HG02763 (cell line): ENCODE measurements around the gene PGAP2.
"Not testable (repeated sequence)": the region's sequence is repeated elsewhere in the genome, so short reads cannot be mapped to it uniquely, and the experiment has no call there.

Experiments
- ATAC-seq: cut with Tn5 transposase; IDR thresholded peaks from one replicate; pipeline ENCODE4 v1.9.1; 2021; ENCODE audit warnings: mild to moderate bottlenecking, moderate library complexity; ENCODE audit not compliant: unreplicated experiment

PGAP2 gene

DNA sequence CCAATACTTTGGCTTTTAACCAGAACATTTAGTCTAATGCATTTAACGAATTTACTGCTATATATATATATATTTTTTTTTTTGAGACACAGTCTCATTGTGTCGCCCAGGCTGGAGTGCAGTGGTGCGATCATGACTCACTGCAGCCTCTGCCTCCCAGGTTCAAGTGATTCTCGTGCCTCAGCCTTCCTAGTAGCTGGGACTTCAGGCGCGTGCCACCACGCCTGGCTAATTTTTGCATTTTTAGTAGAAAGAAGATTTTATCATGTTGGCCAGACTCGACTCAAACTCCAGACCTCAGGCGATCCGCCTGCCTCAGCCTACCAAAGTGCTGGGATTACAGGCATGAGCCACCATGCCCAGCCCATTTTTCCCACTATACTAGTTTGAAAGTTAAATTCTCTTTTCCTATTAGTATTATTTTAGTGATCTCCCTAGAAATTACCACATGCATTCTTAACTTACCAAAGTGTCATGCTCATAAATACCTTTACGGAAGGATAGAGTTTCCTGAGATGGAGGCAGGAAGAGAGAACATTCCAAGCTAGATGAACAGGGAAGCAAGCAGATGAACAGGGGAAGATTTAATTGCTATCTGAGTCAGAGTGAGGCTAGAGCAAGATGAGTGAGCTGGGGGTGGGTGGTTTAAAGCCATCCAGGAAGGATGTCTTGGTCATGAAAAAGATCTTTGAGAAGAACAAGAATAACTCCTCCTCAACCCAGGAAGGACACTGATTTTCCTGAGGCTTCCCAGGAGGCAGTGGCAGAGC is 4.4 kb upstream of the PGAP2 start:
- ATAC-seq, result no peak

GRCh38 chr11:3808861-3809623 is 682 bp downstream of the PGAP2 start:
- no peak for ATAC-seq

DNA sequence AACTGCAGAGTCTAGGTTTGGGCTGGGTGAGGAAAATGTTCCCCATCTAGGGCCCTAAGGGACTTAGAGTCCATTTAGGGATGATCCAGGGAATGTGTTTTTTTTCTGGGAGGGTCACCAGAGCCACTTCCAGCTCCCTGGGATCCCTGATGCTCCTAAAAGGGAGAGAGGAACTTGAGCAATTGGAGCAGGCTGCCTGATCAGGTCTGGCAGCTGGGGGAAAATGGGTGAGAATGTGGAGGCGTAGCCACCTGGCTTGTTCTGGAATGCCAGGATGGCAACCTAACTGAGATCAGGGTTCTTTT is 1.2 kb downstream of the PGAP2 start:
- no peak for ATAC-seq

- no peak for ATAC-seq
Observed at GRCh38 chr11:3810446-3810845, 2.1 kb downstream of the PGAP2 start.

DNA sequence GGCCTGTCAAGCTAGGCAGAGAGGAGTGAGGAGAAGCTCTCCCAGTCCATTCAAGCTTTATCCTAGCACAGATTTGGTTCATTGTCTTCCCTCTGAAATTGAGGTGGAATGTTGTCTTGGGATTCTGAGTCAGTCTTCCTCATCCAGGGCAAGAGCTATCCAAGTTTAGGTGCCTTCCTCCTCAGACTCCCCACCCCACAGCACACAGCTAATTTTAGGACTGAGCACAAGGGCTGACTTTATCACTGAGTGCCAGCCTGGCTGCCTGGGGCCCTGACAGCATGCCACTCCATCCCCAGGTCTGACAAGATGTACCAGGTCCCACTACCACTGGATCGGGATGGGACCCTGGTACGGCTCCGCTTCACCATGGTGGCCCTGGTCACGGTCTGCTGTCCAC is 2.6 kb downstream of the PGAP2 start:
- ATAC-seq, result no peak

- not testable (repeated sequence) for ATAC-seq
Observed at GRCh38 chr11:3814832-3815231, 6.5 kb downstream of the PGAP2 start.

- ATAC-seq, result no peak
Observed at GRCh38 chr11:3815845-3816244, 7.5 kb downstream of the PGAP2 start.

DNA sequence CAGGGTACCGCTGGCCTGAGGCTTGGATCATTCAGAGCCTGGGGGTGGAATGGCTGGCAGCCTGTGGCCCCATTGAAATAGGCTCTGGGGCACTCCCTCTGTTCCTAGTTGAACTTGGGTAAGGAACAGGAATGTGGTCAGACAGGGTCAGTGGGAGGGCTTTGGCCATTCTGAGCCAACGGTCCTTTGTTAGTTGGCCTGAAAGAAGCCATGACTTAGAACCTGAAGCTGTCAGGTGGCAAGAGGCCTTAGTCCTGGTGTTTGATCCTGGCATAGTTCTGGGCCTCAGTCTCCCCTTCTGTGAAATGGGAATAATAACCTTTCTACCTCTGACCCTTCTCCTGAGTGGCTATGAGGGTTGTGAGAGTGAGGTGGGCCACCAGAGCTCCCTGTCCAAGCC is 8.3 kb downstream of the PGAP2 start:
- ATAC-seq, result no peak

DNA sequence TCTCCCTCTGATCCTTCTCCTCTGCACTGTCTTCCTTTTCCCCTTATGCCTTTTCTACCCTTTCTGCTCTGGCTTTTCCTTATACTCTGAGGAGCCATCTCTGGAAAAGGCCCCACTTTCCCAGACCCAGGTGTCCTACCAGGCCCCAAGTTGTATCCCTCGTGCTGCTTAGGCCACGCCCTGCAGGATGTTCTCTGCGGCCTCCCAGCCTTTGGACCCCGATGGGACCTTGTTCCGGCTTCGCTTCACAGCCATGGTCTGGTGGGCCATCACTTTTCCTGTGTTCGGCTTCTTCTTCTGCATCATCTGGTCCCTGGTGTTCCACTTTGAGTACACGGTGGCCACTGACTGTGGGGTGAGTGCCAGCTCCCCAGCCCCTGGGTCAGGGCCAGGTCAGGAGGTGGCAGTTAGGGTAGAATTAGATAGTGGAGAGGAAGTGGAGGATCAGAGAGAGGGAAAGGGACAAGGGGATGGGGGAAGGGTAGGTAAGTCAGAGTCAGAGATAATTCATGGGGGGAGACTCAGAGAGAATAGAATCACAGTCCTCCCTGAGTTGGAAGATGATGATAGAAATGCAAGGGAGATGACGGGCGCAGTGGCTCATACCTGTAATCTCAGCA is 8.9 kb downstream of the PGAP2 start:
- no peak for ATAC-seq

GRCh38 chr11:3820971-3821370 is 12.6 kb downstream of the PGAP2 start:
- ATAC-seq, result no peak

GRCh38 chr11:3822312-3822711 is 14.0 kb downstream of the PGAP2 start:
- ATAC-seq, result no peak

GRCh38 chr11:3823303-3823702 is 14.9 kb downstream of the PGAP2 start:
- no peak for ATAC-seq

DNA sequence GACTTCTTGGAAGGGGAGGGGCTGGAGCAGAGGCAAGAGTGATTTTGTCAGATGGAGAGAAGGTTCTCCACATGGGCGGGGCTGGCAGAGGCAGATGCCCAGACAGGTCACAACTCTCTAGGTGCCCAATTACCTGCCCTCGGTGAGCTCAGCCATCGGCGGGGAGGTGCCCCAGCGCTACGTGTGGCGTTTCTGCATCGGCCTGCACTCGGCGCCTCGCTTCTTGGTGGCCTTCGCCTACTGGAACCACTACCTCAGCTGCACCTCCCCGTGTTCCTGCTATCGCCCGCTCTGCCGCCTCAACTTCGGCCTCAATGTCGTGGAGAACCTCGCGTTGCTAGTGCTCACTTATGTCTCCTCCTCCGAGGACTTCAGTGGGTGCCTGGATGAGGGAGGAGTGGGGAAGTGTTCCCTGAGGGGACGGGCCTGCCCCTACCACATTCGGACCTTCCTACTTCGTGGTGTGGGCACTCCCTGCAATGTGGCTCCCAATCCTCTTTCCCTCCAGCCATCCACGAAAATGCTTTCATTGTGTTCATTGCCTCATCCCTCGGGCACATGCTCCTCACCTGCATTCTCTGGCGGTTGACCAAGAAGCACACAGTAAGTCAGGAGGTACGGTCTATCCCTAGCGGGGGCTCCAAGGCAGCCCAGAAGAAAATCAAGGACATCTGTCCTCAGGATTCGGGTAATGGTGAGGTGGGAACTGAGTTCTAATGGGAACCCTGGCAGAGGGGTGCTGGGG is 15.6 kb downstream of the PGAP2 start:
- no peak for ATAC-seq

- ATAC-seq, result peak; percentile 56
Observed at GRCh38 chr11:3824714-3825472, 16.5 kb downstream of the PGAP2 start.

DNA sequence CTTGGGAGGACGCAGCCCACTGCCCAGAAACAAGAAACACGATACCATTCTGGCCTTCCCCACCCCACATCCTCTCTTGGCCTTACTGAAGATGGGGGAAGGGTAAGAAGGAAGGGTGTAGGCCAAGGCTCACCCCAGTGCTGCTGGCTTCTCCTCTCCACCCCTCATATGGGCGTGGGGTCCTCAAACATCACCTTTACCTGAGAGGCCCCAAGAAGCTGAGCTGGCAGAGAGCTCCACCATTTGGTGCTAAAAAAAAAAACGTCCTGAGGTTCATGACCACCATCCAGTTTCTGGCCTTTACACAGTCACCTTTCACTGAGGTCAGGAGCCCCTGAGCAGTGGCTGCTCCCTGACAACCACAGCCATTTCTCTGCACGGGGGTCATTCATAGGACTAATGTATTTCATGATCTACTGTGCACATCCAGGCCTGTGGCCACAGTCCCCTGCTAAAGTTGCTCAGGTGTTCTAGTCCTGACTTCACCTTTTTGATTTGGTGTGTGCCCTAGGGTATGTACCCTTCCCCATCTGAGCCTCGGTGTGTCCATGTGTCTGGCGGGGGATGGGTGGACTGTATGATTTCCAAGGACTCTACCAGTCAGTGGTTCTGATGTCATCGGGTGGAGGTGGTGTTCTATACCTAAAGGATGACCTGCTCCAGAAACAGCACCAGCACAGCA is 17.3 kb downstream of the PGAP2 start:
- no peak for ATAC-seq

DNA sequence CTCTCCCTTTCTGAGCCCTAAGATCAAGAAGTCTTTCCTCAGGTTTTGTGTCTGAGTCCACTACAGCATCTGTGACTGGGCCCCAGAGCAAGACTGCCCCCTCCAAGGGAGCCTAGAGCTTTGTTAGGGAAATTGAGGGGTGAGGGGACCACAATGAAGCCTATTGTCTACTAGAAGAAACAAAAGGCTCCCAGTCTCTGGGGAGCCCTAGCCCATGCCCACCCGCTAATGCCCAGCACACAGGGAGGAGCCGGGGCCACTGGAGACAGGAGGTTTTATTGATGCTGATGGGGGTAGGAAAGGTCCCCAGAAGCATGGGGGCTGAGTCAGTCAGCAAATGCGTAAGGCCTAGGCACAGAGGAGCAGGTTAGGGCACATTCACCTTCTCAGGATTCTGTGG is 18.4 kb downstream of the PGAP2 start:
- no peak for ATAC-seq

DNA sequence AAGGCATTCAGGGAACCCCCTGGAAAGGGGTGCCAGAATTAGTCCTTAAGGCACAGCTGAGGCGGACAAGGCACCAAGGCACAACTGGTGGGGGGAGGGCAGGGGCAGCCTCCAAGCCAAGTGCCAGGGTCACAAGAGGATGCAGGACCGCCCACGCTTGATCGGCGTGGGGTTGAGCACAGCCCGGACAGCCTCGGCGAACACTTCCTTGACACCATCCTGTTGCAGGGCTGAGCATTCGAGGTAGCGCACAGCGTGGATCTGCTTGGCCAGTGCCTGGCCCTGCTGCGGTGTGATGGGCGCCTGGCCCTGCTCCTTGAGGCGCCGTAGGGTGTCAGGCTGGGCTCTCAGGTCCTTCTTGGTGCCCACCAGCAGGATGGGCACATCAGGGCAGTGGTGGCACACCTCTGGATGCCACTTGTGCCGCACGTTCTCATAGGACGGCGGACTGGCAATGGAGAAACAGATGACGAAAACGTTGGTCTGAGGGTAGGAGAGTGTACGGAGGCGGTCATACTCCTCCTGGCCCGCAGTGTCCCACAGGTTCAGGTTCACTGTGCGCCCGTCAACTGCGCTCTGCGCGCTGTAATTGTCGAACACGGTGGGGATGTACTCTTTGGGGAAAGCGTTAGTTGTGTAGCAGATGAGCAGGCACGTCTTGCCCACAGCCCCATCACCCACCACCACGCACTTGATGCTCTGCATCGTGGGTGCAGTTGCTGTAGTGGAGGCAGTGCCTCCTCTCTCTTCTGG is 19.2 kb downstream of the PGAP2 start:
- ATAC-seq, result no peak

DNA sequence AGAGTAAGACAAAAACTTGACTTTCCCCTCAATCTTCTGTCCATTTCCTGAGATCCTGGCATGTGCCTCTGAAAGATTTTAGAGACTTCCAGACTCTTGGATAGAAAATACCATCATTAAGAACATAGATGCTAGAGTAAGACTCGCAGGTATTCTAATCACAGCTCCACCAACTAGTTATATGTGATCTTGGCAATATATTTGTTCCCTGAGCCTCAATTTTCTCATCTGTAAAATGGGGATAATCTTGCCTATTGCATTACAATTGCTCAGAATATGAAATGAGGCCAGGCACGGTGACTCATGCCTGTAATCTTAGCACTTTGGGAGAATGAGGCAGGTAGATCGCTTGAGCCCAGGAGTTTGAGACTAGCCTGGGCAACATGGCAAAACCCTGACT is 21.7 kb downstream of the PGAP2 start:
- no peak for ATAC-seq

GRCh38 chr11:3830730-3831129 is 22.4 kb downstream of the PGAP2 start:
- ATAC-seq, result no peak
